ENCODE results near the gene TPSAB1.
"Not testable (repeated sequence)": the region's sequence is repeated elsewhere in the genome, so short reads cannot be mapped to it uniquely, and the experiment has no call there.

The TPSAB1 gene

GRCh38 chr16:1240436-1240835 is at the start of gene TPSAB1:
TSS of gene TPSAB1 (plus strand) at chr16:1240705. CDS start at chr16:1240939, 234 bp downstream.
- DNase-seq (ENCODE audit: low read depth in 2 of 2, low spot score in 1 of 2), result not testable (repeated sequence)

- not testable (repeated sequence) for DNase-seq (ENCODE audit: low read depth in 2 of 2, low spot score in 1 of 2)
Measured at GRCh38 chr16:1190789-1191188, 49.7 kb upstream of the TPSAB1 start.

DNA sequence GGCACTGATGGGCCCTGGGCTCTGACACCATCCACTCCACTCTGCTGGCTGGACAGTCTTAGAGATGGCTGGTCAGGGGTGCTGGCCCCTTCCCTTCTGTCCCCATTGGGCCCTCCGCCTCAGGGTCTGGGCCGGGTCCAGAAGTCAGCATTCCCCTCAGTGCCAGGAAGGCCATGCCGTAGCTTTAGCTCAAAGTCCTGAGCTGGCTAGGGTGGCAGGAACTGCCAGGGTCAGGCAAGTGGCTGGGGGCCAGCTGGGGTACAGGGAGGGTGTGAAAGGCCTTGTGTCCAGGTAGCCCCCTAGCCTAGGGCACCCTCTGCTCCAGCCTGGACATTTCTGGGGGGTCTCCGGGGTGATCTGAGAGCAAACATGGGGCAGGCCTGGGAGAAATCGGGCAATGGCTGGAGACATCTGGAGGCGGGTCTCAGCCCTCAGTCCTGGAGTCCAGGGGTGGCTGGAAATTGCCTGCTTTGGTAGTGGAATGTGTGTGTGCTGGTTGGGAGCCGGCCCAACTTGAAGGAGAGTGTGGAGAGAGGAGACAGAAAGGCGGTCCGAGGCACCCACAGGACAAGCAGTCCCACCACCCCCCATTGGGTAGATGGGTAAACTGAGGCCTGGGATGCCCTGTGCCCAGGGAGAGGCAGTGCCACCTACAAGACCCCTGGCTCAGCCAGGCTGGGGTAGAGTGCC is 48.0 kb upstream of the TPSAB1 start:
- DNase-seq (ENCODE audit: low read depth in 2 of 2, low spot score in 1 of 2), result no peak

DNA sequence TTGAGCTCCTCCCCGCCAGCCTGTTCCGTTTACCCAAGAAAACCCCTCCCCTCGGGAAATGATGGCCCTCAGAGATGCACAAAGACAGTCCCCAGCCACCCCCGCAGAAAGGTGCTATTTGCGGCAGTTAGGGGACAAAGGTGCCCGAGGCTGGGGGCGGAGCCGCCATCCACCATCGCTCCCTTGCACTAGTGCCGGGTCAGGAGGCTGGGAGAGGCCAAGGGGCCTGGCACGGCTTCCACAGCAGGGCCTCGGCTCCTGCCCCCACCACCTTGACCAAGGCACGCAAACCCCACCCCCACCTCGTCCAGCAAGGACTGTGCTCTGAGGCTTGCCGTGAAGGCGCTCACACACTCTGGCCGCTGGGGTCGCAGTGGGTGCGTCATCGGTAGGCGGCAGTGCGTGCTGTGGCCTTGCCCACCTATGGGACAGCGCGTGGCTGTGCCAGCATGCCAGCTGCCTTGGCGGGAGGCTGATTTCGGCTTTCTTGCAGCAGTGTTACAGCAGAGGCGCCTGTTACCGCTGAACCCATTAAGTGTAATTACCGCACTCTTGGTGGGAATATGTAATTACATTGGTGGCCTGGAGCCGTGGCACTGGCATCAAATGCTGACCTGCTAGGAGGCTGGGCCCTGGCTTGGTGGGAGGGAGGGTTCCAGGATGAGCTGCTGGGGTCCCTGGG is 47.2 kb upstream of the TPSAB1 start:
- DNase-seq (ENCODE audit: low read depth in 2 of 2, low spot score in 1 of 2), result no peak

- DNase-seq (ENCODE audit: low read depth in 2 of 2, low spot score in 1 of 2), result no peak
Measured at GRCh38 chr16:1193825-1194581, 46.5 kb upstream of the TPSAB1 start.

- DNase-seq (ENCODE audit: low read depth in 2 of 2, low spot score in 1 of 2), result no peak
Measured at GRCh38 chr16:1194665-1195392, 45.7 kb upstream of the TPSAB1 start.

GRCh38 chr16:1195393-1195666 is 45.2 kb upstream of the TPSAB1 start:
- DNase-seq (ENCODE audit: low read depth in 2 of 2, low spot score in 1 of 2), result no peak

DNA sequence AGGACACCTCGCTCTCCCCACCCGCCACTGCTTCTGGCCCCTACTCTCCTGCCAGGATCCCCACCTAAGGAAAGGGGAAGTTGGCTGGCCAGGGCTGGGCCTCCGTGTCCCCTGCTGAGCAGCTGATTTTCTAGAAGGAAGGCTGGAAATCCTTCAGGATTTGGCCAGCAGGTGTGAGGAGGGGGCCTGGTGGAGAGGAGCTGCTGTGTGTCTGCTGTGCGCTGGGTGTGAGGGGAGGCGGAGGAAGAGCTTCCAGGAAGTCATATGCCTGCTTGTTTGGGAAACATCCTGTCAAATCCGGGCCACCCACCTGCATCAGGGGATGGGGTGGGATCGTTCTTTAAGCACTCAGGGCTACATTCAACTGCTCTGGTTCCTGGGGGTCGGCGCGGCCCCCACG is 44.0 kb upstream of the TPSAB1 start:
- DNase-seq (ENCODE audit: low read depth in 2 of 2, low spot score in 1 of 2), result no peak

- DNase-seq (ENCODE audit: low read depth in 2 of 2, low spot score in 1 of 2), result no peak
Measured at GRCh38 chr16:1197237-1197866, 43.2 kb upstream of the TPSAB1 start.

- DNase-seq (ENCODE audit: low read depth in 2 of 2, low spot score in 1 of 2), result no peak
Measured at GRCh38 chr16:1198194-1198593, 42.3 kb upstream of the TPSAB1 start.

DNA sequence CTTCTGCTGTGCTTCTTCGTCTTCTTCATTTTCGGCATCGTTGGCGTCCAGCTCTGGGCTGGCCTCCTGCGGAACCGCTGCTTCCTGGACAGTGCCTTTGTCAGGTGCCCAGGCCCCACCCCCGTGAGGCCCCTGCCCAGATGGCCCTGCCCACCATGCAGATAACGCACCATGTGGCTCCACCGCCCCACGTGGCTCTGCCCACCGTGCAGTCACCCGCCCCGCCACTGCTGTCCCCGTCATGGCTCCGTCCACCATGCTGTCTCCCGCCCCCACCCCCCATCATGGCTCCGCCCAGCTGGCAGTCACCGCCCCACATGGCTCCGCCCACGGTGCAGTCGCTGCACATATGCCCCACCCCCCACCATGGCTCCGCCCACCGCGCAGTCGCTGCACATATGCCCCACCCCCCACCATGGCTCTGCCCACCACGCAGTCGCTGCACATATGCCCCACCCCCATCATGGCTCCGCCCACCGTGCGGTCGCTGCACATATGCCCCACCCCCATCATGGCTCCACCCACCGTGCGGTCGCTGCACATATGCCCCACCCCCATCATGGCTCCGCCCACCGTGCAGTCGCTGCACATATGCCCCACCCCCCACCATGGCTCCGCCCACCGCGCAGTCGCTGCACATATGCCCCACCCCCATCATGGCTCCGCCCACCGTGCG is 41.7 kb upstream of the TPSAB1 start:
- DNase-seq (ENCODE audit: low read depth in 2 of 2, low spot score in 1 of 2), result not testable (repeated sequence)

- DNase-seq (ENCODE audit: low read depth in 2 of 2, low spot score in 1 of 2), result no peak
Measured at GRCh38 chr16:1199347-1200013, 41.0 kb upstream of the TPSAB1 start.

GRCh38 chr16:1200014-1200627 is 40.4 kb upstream of the TPSAB1 start:
- no peak for DNase-seq (ENCODE audit: low read depth in 2 of 2, low spot score in 1 of 2)

DNA sequence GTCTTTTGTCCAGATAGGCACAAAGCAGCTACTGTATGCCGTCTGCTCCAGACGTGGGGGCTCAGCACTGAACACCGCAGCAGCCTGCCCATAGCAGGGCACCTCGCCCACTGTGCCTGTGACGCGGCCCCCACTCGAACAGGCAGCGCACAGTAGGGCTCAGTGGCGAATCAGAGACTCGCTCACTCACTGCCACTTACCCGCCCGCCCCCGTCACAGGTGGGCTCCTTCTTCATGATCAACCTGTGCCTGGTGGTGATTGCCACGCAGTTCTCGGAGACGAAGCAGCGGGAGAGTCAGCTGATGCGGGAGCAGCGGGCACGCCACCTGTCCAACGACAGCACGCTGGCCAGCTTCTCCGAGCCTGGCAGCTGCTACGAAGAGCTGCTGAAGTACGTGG is 39.1 kb upstream of the TPSAB1 start:
- DNase-seq (ENCODE audit: low read depth in 2 of 2, low spot score in 1 of 2), result no peak

DNA sequence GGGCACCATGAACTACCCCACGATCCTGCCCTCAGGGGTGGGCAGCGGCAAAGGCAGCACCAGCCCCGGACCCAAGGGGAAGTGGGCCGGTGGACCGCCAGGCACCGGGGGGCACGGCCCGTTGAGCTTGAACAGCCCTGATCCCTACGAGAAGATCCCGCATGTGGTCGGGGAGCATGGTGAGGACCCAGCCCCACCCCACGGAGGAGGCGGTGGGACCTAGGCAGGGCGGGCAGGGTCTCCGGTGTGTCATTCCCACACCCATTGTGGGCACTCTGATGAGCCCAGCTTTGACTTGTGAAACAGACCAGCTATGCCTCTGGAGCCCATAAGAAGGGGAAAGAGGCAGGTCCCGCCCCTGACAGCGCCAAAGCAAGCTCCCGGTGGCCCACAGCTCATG is 38.2 kb upstream of the TPSAB1 start:
- DNase-seq (ENCODE audit: low read depth in 2 of 2, low spot score in 1 of 2), result no peak

GRCh38 chr16:1204933-1205332 is 35.6 kb upstream of the TPSAB1 start:
- DNase-seq (ENCODE audit: low read depth in 2 of 2, low spot score in 1 of 2), result no peak

GRCh38 chr16:1206326-1206725 is 34.2 kb upstream of the TPSAB1 start:
- DNase-seq (ENCODE audit: low read depth in 2 of 2, low spot score in 1 of 2), result no peak

DNA sequence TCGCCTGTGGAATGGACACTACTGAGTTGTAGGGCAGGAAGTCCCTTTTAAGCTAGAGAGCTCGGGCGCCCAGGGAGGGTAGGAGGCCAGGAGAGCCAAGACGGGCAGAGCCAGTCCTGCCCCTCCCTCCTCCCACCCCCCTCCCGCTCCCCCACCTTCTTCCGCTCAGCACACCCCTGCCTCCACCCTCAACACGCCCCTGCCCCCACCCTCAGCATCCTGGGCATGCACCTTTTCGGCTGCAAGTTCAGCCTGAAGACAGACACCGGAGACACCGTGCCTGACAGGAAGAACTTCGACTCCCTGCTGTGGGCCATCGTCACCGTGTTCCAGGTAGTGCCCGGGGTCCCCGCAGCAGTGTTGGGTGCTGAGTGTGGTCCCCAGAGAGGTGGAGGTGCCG is 33.7 kb upstream of the TPSAB1 start:
- no peak for DNase-seq (ENCODE audit: low read depth in 2 of 2, low spot score in 1 of 2)

GRCh38 chr16:1208239-1208830 is 32.2 kb upstream of the TPSAB1 start:
- no peak for DNase-seq (ENCODE audit: low read depth in 2 of 2, low spot score in 1 of 2)
